Heart right ventricle (tissue), 16 donors: Measurements from ENCODE around the gene HSBP1L1. TPM values are rescaled to one million over a fixed set of nuclear protein-coding genes. Genes with fewer than 3 reads are reported as not detected.
A peak's percentile ranks its signal among the peaks of the same experiment; 100 is the strongest.

Experiments
- ATAC-seq, 8 donors: fragments of 200-7000 bp; cut with Tn5 transposase; one replicate each; pipeline ENCODE4 v1.9.1; 2020; ENCODE audit warnings: mild to moderate bottlenecking in 8 of 8, moderate library complexity in 8 of 8, moderate number of reproducible peaks in 1 of 8
- DNase-seq, 2 donors: peaks; one replicate each; pipeline ENCODE4 v3.0.0-alpha.2; 2020
- H3K27ac ChIP-seq, 10 donors: fragments of 200-600 bp; sonication (generic) in 2 of 10; one replicate each; pipeline versions ENCODE4 v1.5.0 to v1.8.0; 2020 to 2022; ENCODE audit warnings: mild to moderate bottlenecking in 3 of 10
- H3K27me3 ChIP-seq, 7 donors: fragments of 200-600 bp; one replicate each; pipeline ENCODE4 v1.8.0; 2021 to 2022; ENCODE audit warnings: mild to moderate bottlenecking in 2 of 7
- H3K36me3 ChIP-seq, 9 donors: fragments of 200-600 bp; sonication (generic) in 1 of 9; one replicate each; pipeline versions ENCODE4 v1.5.0 to v1.8.0; 2020 to 2022; ENCODE audit warnings: mild to moderate bottlenecking in 2 of 9
- H3K4me1 ChIP-seq, 9 donors: fragments of 200-600 bp; sonication (generic) in 1 of 9; one replicate each; pipeline versions ENCODE4 v1.5.0 to v1.8.0; 2020 to 2022; ENCODE audit warnings: mild to moderate bottlenecking in 4 of 9
- H3K4me3 ChIP-seq, 10 donors: fragments of 200-600 bp; sonication (generic) in 2 of 10; one replicate each; pipeline versions ENCODE4 v1.5.0 to v1.8.0; 2020 to 2022; ENCODE audit warnings: mild to moderate bottlenecking in 7 of 10, moderate library complexity in 2 of 10
- H3K9me3 ChIP-seq, 11 donors: fragments of 200-600 bp in 10 of 11; sonication (generic) in 2 of 11; one replicate each; pipeline versions ENCODE4 v1.5.0 to v1.8.0; 2013 to 2022; ENCODE audit warnings: mild to moderate bottlenecking in 2 of 11, control low read depth in 1 of 11, moderate library complexity in 1 of 11
- WGBS, 2 donors: extraction: QIAGEN DNeasy Blood & Tissue Kit; methylation state at CpG; one replicate each; pipeline ENCODE4 v1.1.7; 2013; ENCODE audit warnings: inconsistent platforms in 1 of 2; 5-methylcytosine and 5-hydroxymethylcytosine counted together
- intact Hi-C, 10 donors: fragments of 100-400 bp; cut with DNase I; formaldehyde crosslinking; loops; one replicate each; pipeline versions ENCODE4 v1.11.1 to v1.14.2; 2022
- polyA plus RNA-seq, 2 donors: library from polyadenylated mRNA; stranded (reverse); fragments of 200-250 nt; gene quantifications; one replicate each; pipeline ENCODE4 v1.2.3, GENCODE V29; 2013
- total RNA-seq, 10 donors: library from RNA; stranded (reverse); fragmentation: NEBNext Ultra II Directional in 3 of 10; extraction: Animal tissue kit (Norgen Biotek cat#: 25700) in 3 of 10; gene quantifications; one replicate each; pipeline versions ENCODE4 v1.2.1 to v1.2.4, GENCODE V29; 2021 to 2023
- TF ChIP-seq, protein P1 (sequence below), 9 donors: fragments of 200-600 bp; sonication (generic) in 2 of 9; IDR thresholded peaks; one replicate each; pipeline versions ENCODE4 v1.5.0 to v1.8.0; 2021 to 2022; ENCODE audit warnings: antibody characterized with exemption in 9 of 9, mild to moderate bottlenecking in 5 of 9, moderate library complexity in 1 of 9
- donor health status: Arrhythmogenic right ventricular cardiomyopathy.
- donor health status: ischemic (EF 13 %, LVEDD 7.1; RV severe dilation, severe dysfunction).
- donor health status: healthy with polysubstance abuse.
- donor health status: DM: no; HTN: yes; CAD: no.
- donor health status: DM: no; HTN: no; CAD: no.
- donor health status: ischemic (EF 25% LVEDD 6.9; RV normal size, moderate dysfunction).
- donor health status: ischemic (EF 25% LVEDD 5.7; RV mildly dilated, moderate dysfunction).
- donor health status: healthy.
- donor health status: DM: yes; HTN: yes; CAD: no.
- donor health status: Ischemic cardiomyopathy.
- donor health status: ischemic (EF 35%, LVEDD 5.7; RV mildly dilated, moderate dysfunction).
- donor health status: nonischemic (EF 11% LVEDD 7.7; RV severe dilation, severe dysfunction).
- donor health status: DM: yes; HTN: yes; CAD: no.
- donor health status: PGD.
- donor health status: ischemic (EF 29% LVEDD 5.4; RV normal size, mild dysfunction).
- donor health status: nonischemic (EF 23%, LVEDD 6.1; RV moderate dilation, normal function).

Gene HSBP1L1
- total and polyA plus RNA-seq, 12 donors = 3.8 to 56.5 (median 6.4) TPM

DNA sequence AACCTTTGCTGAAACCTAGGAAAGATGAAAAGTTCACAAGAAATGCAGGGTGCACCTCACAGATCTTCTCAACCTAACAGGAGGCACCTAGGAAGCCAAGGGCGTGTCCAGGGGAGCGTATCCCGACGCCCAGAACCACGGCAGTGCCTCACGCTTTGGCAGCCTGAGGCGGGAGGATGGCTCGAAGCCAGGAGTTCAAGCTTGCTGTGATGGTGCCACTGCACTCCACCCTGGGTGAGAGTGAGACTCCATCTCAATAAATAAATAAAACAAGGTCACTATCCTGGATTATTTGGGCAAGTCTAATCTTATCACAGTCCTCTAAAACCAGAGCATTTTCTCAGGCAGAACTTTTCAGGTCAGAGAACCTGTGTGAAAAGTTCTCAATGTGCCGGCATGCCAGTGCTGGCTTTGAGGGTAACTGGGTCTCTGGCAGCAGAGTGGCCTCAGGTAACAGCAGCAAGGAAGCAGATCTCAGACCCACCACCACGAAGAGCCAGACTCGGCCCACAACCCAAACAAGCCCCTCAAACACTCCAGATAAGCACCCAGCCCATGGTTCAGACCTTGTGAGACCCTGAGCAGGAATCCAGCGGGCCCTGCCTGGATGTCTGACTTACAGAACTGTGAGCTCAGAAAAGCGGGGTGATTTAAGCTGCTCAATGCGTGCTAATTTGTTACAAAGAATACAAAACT lies 11.7 kb downstream of the HSBP1L1 start:
- H3K36me3 ChIP-seq = peaks cover 0 to 78% (median 18%) of the 10 kb centered on the region in 9 donors
- peak in 1 of 2 donors; percentile 54 for DNase-seq
- H3K9me3 ChIP-seq = no peaks in the 10 kb centered on the region
- H3K4me1 ChIP-seq = peaks cover 0 to 23% (median 0%) of the 10 kb centered on the region in 9 donors
- WGBS, 2 donors = 67 to 74% methylated on average over 14 of the region's 14 CpGs
- peak in 6 of 8 donors; percentile 46 to 76 (median 71) for ATAC-seq
- no peak overlapping the region for H3K4me3 ChIP-seq
- intact Hi-C loops = no loop called here
- TF ChIP-seq, protein P1, sequence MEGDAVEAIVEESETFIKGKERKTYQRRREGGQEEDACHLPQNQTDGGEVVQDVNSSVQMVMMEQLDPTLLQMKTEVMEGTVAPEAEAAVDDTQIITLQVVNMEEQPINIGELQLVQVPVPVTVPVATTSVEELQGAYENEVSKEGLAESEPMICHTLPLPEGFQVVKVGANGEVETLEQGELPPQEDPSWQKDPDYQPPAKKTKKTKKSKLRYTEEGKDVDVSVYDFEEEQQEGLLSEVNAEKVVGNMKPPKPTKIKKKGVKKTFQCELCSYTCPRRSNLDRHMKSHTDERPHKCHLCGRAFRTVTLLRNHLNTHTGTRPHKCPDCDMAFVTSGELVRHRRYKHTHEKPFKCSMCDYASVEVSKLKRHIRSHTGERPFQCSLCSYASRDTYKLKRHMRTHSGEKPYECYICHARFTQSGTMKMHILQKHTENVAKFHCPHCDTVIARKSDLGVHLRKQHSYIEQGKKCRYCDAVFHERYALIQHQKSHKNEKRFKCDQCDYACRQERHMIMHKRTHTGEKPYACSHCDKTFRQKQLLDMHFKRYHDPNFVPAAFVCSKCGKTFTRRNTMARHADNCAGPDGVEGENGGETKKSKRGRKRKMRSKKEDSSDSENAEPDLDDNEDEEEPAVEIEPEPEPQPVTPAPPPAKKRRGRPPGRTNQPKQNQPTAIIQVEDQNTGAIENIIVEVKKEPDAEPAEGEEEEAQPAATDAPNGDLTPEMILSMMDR (IDR thresholded peaks at IDR 0.05) = no peak
- no peaks in the 10 kb centered on the region for H3K27me3 ChIP-seq
- H3K27ac ChIP-seq = no peak overlapping the region

DNA sequence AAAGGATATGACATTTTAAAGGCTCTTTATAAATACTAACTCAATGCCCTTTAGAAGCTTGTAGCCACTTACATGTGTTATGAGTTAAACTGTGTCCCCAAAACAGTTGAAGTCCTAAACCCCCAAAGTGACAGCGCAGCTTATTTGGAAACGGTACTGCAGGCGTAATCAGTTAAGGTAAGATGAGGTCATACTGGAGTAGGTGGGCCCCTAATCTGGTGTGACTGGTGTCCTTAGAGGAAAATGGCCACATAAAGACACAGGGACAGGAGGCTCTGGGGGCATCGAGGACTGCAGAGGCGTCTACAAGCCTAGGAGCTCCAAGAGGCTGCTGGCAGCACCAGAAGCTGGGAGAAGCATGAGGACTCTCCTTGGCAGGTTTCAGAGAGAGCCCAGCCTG lies 15.4 kb downstream of the HSBP1L1 start:
- intact Hi-C loops = loop anchor here in 1 of 10 donors (10.0 kb wide), 1 partner anchor 55 kb away; the partner anchor contains the start of gene RBFA
- H3K4me3 ChIP-seq = no peak overlapping the region
- TF ChIP-seq, protein P1 (IDR thresholded peaks at IDR 0.05) = no peak
- H3K27me3 ChIP-seq = no peaks in the 10 kb centered on the region
- H3K4me1 ChIP-seq = peaks cover 0 to 45% (median 18%) of the 10 kb centered on the region in 9 donors
- no peaks in the 10 kb centered on the region for H3K9me3 ChIP-seq
- ATAC-seq (no peak), DNase-seq (no peak)
- H3K36me3 ChIP-seq = peaks cover 0 to 49% (median 5%) of the 10 kb centered on the region in 9 donors
- 93 to 95% methylated on average over 5 of the region's 5 CpGs for WGBS, 2 donors
- H3K27ac ChIP-seq = no peak overlapping the region

GRCh38 chr18:79980585-79980984 lies 16.1 kb downstream of the HSBP1L1 start:
- WGBS, 2 donors = 90 to 93% methylated on average over 13 of the region's 13 CpGs
- ATAC-seq = no peak
- intact Hi-C loops = loop anchor here in 1 of 10 donors (10.0 kb wide), 1 partner anchor 54 kb away; the partner anchor contains the start of gene RBFA

GRCh38 chr18:79982736-79983135 lies 18.3 kb downstream of the HSBP1L1 start:
- peak in 5 of 8 donors; percentile 12 to 51 (median 25) for ATAC-seq
- intact Hi-C loops = loop anchor here in 1 of 10 donors (10.0 kb wide), 1 partner anchor 52 kb away; the partner anchor contains the start of gene RBFA
- Histone ChIP-seq H3K27me3 (no peaks in the 10 kb centered on the region), H3K9me3 (no peaks in the 10 kb centered on the region), H3K4me1 (peaks cover 5 to 54% (median 35%) of the 10 kb centered on the region in 9 donors), H3K36me3 (peaks cover 0 to 35% (median 5%) of the 10 kb centered on the region in 9 donors), H3K4me3 (no peak overlapping the region), H3K27ac (peak overlapping the region in 1 of 10 donors; percentile 56)
- WGBS, 2 donors = 76 to 82% methylated on average over 6 of the region's 6 CpGs
- no peak for DNase-seq
- TF ChIP-seq, protein P1 (IDR thresholded peaks at IDR 0.05) = no peak

More at GRCh38 chr18:79980585-79980984, 16.1 kb downstream of the HSBP1L1 start:
- no peaks in the 10 kb centered on the region for H3K27me3 ChIP-seq
- DNase-seq = no peak
- H3K36me3 ChIP-seq = peaks cover 0 to 49% (median 5%) of the 10 kb centered on the region in 9 donors
- no peak overlapping the region for H3K4me3 ChIP-seq
- peaks cover 0 to 44% (median 18%) of the 10 kb centered on the region in 9 donors for H3K4me1 ChIP-seq
- TF ChIP-seq, protein P1 (IDR thresholded peaks at IDR 0.05) = no peak
- H3K27ac ChIP-seq = no peak overlapping the region
- no peaks in the 10 kb centered on the region for H3K9me3 ChIP-seq
